DOHH2 (cell line): ENCODE results near the gene FAM168B.

Experiments
- H3F3A ChIP-seq: fragments of 200-600 bp; sonication (generic), shearing (Covaris generic); 2 replicates; pipeline ENCODE4 v1.6.0; 2016; ENCODE audit warnings: antibody characterized with exemption, mild to moderate bottlenecking; ENCODE audit not compliant: control insufficient read depth, insufficient read depth
- H3K27ac ChIP-seq: fragments of 200-600 bp; sonication (generic); 2 replicates; pipeline ENCODE4 v1.5.1; 2014; ENCODE audit warnings: low read depth, mild to moderate bottlenecking, low read length, moderate library complexity
- H3K27me3 ChIP-seq: fragments of 200-600 bp; sonication (generic); 2 replicates; pipeline ENCODE4 v1.6.1; 2014; ENCODE audit warnings: mild to moderate bottlenecking, low read length, mixed read lengths; ENCODE audit not compliant: control insufficient read depth
- H3K36me3 ChIP-seq: fragments of 200-600 bp; sonication (generic); 2 replicates; pipeline ENCODE4 v1.6.1; 2014; ENCODE audit warnings: mild to moderate bottlenecking, low read length, moderate library complexity, mixed read lengths; ENCODE audit not compliant: control insufficient read depth
- H3K4me1 ChIP-seq: fragments of 200-600 bp; sonication (generic); 2 replicates; pipeline ENCODE4 v1.6.1; 2014; ENCODE audit warnings: mild to moderate bottlenecking, low read length, mixed read lengths; ENCODE audit not compliant: control insufficient read depth
- H3K4me2 ChIP-seq: fragments of 200-600 bp; sonication (generic); 2 replicates; pipeline ENCODE4 v1.6.0; 2014; ENCODE audit warnings: mild to moderate bottlenecking, low read length, moderate library complexity
- H3K4me3 ChIP-seq: fragments of 200-600 bp; sonication (generic); 2 replicates; pipeline ENCODE4 v1.5.1; 2014; ENCODE audit warnings: mild to moderate bottlenecking, low read length, mixed read lengths
- H3K79me2 ChIP-seq: fragments of 200-600 bp; sonication (generic); 2 replicates; pipeline ENCODE4 v1.6.1; 2014; ENCODE audit warnings: mild to moderate bottlenecking, low read length, mixed read lengths; ENCODE audit not compliant: control insufficient read depth
- H3K9me2 ChIP-seq: fragments of 200-600 bp; sonication (generic); replicated peaks from 2 replicates; pipeline ENCODE4 v1.6.1; 2014; ENCODE audit warnings: mild to moderate bottlenecking, low read length, mixed read lengths; ENCODE audit not compliant: control insufficient read depth
- H3K9me3 ChIP-seq: fragments of 200-600 bp; sonication (generic); 2 replicates; pipeline ENCODE4 v1.6.1; 2014; ENCODE audit warnings: antibody characterized with exemption, low read length, mixed read lengths; ENCODE audit not compliant: control insufficient read depth, insufficient read depth
- H4K20me1 ChIP-seq: fragments of 200-600 bp; sonication (generic); 2 replicates; pipeline ENCODE4 v1.6.0; 2014; ENCODE audit warnings: low read depth, mild to moderate bottlenecking, antibody characterized with exemption, low read length, moderate library complexity; ENCODE audit not compliant: control insufficient read depth, insufficient read depth
- EZH2phosphoT487 ChIP-seq: fragments of 200-600 bp; sonication (generic); IDR thresholded peaks from 2 replicates; pipeline ENCODE4 v1.6.1; 2017; ENCODE audit warnings: borderline replicate concordance, mild to moderate bottlenecking, antibody characterized with exemption, low read length, moderate library complexity, mixed read lengths
- TF ChIP-seq, protein P1 (sequence below): fragments of 200-600 bp; sonication (generic); IDR thresholded peaks from one replicate; pipeline ENCODE4 v1.5.1; 2014; ENCODE audit warnings: antibody characterized with exemption, mild to moderate bottlenecking, low read depth, low read length; ENCODE audit not compliant: poor library complexity, severe bottlenecking

FAM168B gene

DNA sequence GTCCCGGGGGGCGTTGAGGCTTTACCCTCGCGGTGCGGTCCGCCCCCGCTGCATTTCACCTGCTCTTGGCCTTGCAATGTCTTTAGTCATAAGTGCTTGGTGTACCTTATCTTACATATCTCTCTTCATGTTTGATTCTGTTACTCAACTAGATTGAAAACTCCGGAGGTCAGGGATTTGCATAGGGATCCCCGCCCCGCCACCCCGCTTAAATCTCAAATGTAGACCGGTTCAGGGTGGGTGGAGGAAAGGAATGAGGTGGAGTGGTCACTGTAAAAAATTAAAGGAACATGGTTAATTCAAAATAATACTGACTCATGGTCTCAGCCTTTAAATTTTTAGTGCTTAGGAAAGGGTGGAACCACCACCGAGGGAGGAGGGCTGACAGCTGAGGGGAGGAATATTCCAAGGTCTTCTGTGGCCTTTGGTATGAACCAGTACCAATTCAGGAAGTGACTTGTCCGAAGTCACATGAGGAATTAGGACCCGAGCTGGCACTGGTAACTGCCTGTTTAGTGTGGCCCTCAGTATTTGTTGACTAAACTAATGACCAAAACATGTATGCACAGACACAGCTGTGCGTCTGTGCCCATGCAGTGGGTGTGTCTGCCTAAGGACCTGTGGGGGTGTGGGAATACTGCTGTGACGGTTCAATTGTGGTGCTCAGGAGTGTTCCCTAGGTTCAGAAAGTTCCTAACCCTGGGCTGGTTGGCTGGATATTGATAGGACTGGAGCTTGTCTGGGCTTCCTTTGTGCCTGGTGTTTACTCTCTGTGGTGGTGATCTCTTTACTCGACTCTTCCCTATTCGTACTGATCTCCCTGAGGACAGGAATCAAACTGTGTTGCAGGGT is 12.9 kb upstream of the FAM168B start:
- Histone ChIP-seq H3K27ac (peak overlapping the region; percentile 66), H3K9me3 (no peaks in the 10 kb centered on the region), H3F3A (peaks cover 6% of the 10 kb centered on the region; the same call in 1 of the 2 replicates), H3K4me3 (peak overlapping the region; percentile 99), H4K20me1 (peaks cover 18% of the 10 kb centered on the region; the same call in 1 of the 2 replicates), H3K4me1 (peaks cover 25% of the 10 kb centered on the region), H3K9me2 (no peaks in the 10 kb centered on the region), H3K4me2 (peak overlapping the region; percentile 80), H3K79me2 (peaks cover 61% of the 10 kb centered on the region), H3K36me3 (peaks cover 43% of the 10 kb centered on the region), H3K27me3 (no peaks in the 10 kb centered on the region)
- TF ChIP-seq, protein P1, sequence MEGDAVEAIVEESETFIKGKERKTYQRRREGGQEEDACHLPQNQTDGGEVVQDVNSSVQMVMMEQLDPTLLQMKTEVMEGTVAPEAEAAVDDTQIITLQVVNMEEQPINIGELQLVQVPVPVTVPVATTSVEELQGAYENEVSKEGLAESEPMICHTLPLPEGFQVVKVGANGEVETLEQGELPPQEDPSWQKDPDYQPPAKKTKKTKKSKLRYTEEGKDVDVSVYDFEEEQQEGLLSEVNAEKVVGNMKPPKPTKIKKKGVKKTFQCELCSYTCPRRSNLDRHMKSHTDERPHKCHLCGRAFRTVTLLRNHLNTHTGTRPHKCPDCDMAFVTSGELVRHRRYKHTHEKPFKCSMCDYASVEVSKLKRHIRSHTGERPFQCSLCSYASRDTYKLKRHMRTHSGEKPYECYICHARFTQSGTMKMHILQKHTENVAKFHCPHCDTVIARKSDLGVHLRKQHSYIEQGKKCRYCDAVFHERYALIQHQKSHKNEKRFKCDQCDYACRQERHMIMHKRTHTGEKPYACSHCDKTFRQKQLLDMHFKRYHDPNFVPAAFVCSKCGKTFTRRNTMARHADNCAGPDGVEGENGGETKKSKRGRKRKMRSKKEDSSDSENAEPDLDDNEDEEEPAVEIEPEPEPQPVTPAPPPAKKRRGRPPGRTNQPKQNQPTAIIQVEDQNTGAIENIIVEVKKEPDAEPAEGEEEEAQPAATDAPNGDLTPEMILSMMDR, result no peak

DNA sequence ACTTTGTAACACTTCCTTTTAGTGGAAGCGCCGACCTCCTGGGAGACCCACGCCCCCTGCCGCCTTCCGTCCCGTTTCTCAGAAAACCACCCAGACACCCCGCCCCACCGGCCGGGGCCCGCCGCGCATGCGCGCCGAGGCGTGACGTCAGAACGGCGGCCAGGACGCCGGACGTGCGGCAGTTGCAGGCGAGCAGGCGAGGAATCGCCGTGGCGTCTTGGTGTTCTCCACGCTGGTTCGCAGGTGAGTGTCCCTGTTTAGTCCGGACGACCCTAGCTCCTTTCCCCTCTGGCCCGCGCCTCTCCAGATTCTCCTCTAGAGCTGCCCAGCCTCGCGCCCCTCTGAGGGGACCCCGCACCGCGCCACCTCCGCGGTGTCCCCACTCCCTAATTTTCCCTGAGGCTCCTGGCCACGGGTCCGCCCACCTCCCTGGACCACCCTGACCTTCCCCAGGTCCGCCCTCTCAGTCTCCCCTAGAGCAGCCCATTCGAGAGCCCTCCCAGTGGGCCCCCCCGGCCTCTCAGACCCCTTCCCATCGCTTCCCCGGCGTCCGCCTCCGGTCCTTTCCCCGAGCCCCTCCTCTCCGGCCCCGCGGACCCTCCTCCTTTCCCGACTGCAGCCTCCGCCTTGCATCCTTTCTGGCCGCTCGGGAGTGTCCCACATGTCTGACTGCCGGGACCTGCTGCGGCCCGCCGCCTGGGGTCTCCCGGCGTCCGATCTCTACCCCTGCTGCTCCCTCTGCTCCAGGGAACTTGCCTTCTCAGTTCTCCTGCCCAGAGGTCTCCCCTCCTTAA is 12.1 kb upstream of the FAM168B start, which contains the start of gene PLEKHB2:
Gene PLEKHB2 (plus strand): TSS at position 181 of the 794 bp plus-strand sequence. CDS start 15,606 bp downstream, outside the sequence.
- peaks cover 53% of the 10 kb centered on the region for H3K79me2 ChIP-seq
- TF ChIP-seq, protein P1, result no peak
- no peak for TF ChIP-seq EZH2phosphoT487
- no peaks in the 10 kb centered on the region for H3K9me2 ChIP-seq
- peaks cover 37% of the 10 kb centered on the region for H3K36me3 ChIP-seq
- H4K20me1 ChIP-seq, result peaks cover 18% of the 10 kb centered on the region; the same call in 1 of the 2 replicates
- H3K27ac ChIP-seq, result peak within 1 kb of the TSS; percentile 66
- peak within 1 kb of the TSS; percentile 99 for H3K4me3 ChIP-seq
- no peaks in the 10 kb centered on the region for H3K27me3 ChIP-seq
- H3K9me3 ChIP-seq, result no peaks in the 10 kb centered on the region
- H3K4me1 ChIP-seq, result peaks cover 25% of the 10 kb centered on the region
- peak within 1 kb of the TSS; percentile 80 for H3K4me2 ChIP-seq
- H3F3A ChIP-seq, result peaks cover 6% of the 10 kb centered on the region; the same call in 1 of the 2 replicates

DNA sequence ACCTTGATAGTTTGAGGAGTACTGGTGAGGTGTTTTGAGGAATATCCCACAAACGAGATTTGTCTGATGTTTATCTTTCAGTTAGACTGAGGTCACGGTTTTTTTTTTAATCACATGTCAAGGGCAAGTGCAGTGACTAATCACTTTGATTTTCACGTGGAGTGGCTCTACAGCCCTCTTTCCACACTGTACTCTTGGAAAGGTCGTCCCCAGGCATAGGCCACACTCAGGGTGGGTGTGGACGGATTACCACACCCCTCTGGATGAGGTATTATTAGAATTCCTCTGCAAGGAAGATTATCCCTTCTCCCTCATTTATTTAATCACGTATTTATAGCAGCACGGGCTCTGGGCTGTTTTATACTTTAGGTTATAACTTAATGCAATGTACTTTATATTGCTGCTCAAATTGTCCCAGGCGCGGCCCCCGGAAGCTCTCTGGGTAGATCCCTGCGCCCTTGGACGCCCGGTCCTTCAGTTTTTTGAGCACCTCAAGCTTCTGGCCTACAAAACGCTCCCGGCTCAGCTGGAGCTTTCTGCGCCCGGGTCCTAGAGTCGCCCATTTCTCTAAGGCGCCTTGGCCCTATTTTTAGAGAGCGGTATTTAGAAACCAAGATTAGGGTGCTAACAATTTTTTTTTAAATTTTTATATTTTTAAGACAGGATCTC is 11.4 kb upstream of the FAM168B start:
- Histone ChIP-seq H3K9me2 (no peaks in the 10 kb centered on the region), H3K27me3 (no peaks in the 10 kb centered on the region), H3K4me2 (peak overlapping the region; percentile 80), H3K79me2 (peaks cover 46% of the 10 kb centered on the region), H3K9me3 (no peaks in the 10 kb centered on the region), H3F3A (peaks cover 6% of the 10 kb centered on the region; the same call in 1 of the 2 replicates), H3K4me3 (peak overlapping the region; percentile 99), H4K20me1 (peaks cover 18% of the 10 kb centered on the region; the same call in 1 of the 2 replicates), H3K36me3 (peaks cover 33% of the 10 kb centered on the region), H3K27ac (peak overlapping the region; percentile 66), H3K4me1 (peaks cover 25% of the 10 kb centered on the region)
- TF ChIP-seq EZH2phosphoT487, result no peak
- TF ChIP-seq, protein P1, result no peak
